ENCODE data around the gene SLC16A13.

- no peak for TF ChIP-seq POLR2A (IDR thresholded peaks at IDR 0.05; ENCODE audit: low read length)
- TF ChIP-seq GATA1 (IDR thresholded peaks at IDR 0.05; ENCODE audit: low read depth, low read length): no peak
These were observed 9.8 kb downstream of the SLC16A13 start for GRCh38 chr17:7045492-7046126.
